Cerebellar nuclear complex (tissue), 1 donor: ENCODE measurements around the gene GART.
"Not testable (repeated sequence)": the region's sequence is repeated elsewhere in the genome, so short reads cannot be mapped to it uniquely, and the experiment has no call there.

Source experiments
- DNase-seq, 2 experiments: peaks; one replicate each; lab custom pipeline; 2025; lab: John Stamatoyannopoulos, UW

The GART gene

DNA sequence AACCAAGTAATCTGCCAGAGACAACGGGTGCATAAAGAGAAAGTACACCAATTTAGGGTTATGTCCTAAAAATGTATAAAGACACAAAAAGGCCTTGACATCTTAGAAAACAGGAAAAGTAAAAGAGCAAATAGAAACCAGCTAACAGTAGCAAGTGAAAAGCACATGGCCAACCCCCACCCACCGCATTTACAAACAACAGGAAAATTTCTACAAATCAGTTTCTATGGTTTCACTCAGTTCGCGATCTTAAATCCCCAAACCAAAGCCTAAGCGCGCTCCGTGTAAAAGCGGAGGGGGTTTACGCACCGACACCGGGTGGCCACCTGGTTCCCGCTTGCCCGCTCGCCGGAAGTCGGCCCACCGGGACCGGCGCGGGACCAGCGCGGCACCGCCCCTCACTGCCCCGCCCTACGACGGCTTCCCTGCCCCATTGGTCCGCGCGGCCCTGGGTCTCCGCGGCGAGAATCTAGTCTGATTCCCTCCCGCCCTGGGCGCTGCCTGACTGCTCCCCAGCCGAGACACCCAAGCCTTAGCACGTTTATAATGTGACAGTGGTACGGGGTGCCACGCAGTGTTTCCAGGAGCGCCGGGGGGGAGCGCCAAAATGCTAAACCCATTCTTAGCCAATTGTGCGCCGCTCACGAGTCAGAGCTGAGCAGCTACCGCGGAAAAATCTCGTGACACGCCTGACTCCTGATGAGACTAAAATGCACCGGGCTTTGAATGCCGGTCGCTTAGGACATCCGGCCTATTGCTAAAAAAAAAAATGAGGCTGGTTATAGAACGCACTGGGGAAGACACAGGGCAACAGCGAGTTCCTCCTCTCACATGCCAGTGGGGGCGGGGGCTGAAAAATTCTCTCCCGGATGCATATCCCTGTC is at the start of gene GART:
TSS of gene GART (minus strand) at position 362 of the 884 bp plus-strand sequence. CDS start 2,802 bp downstream, outside the sequence.
- peak in 1 of 2 experiments; percentile 34 for DNase-seq

DNA sequence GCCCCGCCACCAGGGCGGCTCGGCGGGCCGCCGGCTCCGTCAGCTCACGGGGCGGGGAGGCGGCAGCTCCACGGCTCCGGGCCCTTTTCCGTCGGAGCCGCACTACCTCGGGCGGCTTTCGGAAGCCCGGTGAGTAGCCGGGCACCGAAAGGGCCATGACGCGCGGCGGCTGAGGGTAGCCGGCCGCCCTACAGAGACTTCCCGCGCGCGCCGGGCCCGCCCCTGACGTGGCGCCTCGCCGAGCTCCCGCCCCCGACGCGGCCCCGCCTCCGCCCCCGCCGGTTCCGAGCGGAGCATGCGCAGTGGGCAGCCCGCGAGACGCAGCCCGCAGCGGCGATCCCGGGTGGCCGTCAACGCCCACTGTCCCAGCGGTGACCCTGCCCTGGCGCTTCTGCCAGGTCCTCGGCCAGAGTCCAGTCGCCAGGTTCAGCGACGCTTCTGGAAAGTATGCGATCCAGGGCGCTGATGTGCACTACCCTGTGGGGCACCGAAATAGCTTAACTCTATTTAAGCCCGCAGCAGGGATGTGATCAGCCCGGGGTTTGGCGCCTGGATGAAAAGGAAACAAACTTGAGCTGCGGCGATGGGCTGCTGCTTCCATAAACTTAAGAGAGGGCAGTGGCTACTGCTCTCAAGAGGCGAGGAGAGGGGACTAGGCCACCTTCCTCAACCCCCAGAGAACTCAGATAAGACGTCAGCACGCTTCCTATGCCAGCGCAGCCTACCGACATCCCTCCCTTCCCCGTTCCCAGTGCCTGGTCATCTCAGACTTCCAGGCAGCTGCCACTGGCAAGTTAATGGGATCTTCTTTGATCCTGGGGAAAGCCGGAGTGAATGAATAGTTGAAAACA is 46.8 kb upstream of the GART start, which contains the start of gene DONSON:
TSS of gene DONSON (minus strand) at position 200 of the 851 bp plus-strand sequence. CDS start at position 157, 43 bp downstream.
- peak in 1 of 2 experiments; percentile 67 for DNase-seq

DNA sequence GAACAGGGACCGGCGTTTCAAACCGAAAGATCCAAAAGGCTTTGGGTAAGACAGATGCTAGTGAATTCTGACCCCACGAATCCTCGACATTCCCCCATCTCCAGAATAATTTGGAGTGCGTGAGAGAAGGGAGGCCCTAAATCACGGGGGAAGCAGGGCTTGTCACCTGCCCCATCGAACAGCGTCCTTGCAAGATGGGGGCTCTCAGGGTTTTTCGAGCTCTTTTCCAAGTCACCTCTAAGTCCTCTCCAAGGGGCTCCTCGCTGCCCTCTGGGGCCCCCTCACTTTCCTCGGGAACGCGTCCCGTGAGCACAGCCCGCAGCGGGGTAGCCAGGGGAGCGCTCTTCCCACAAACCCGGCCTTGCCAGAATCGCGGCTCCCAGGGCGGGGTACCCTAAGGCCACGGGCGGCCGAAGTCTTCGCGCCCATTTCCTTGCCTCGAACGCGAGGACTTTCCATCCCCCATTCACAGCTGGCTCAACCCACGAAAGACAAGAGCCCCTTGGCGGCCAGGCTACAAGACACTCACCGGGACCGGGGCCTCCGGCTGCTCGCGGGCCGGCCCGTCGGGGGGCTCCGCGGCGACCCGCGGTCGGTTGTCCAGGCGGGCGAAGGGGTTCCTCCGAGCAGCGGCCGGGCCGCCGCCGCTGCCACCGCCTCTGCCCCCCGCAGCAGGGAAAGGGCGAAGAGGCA is 46.0 kb upstream of the GART start:
- no peak for DNase-seq

DNA sequence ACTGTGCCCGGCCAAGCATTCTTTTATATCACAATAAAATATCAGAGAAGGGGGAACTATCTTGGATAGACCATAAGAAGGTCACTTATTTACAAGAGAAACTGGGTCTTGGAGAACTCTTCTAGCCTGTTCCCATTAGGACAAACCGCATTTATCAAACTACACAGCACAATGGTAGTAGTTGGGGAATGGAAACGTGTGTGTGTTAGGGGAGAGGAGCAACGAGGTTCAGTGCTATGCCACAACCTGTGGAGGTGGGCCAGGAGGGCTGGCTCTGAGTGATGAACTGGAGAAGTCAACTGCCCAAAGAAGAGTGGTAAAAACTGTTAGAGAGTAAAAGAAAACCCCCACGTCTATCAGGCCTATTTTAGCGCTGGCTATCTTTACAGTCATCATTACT is 45.0 kb upstream of the GART start:
- DNase-seq: no peak

DNA sequence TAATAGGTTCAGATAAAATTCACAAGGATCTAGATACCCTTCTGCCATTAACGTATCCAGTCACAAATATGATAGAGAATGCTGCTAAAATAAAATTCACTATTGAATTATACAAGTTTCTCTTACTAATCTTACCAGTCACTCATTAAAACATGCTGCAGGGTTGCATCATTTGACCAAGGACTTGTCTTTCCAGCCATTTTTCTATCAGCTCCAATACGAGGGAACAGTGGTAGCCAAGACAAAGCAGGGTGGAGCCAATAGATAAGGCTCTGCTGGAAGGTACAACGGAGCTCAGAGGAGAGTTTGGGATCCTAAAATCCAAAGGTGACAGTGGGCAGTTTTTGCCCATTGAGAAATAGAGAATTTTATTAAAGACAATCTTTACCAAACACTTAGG is 42.5 kb upstream of the GART start:
- no peak for DNase-seq

DNA sequence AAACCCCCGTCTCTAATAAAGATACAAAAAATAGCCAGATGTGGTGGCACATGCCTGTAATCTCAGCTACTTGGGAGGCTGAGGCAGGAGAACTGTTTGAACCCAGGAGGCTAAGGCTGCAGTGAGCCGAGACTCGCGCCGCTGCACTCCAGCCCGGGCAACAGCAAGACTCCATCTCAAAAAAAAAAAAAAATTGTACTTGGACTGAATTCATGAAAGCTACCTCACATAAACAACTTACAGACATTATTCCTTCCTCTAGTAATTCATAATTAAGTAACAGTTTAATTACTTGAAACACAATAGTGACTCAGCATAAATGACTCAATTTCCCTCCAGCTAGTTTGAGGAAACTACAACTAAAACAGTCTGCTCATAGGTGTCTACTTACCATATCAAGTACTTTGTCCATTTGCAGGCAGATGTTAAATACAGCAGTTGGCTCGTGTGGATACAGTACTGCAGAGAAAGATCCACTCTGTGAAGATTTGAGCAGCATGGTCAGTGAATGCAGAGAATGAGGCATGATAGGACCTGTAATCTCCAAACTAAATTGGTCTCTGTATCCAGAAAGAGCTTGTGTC is 37.1 kb upstream of the GART start:
- DNase-seq: no peak

DNA sequence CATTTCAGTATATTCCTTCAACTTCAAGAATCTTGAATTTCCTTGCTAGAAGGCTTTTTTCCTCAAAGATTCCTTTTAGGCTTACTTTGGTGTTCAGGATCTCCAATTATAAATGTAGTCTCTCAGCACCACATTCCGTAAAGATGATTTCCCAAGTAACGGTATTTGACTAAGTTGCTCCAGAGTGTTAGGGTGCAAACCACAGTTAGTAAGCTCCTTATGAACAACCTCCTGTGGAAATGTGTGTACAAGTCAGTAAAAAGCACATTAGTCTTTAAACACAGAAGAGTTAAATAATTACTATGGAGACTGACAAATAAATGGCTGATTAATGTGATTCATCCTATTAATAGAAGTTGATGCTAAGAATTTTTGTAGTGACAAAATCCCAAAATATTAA is 36.3 kb upstream of the GART start:
- no peak for DNase-seq

DNA sequence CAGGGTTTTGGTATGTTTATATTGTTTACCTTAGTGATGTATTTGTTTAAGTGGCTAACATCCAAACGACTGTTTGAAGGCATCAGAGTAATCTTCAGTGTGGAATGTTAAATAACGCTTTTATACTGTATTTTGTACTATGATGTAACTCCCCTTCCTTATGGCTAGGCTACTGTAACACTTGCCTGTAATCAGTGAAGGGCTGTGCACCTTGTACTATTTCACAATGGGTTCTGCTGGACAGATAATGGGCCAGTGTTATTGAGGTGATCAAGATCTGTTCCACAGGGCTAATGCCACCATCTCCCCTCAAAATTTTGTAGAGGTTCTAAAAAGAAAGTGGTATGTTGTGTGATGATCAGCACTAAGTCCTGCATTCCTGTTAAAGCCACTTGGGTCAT is 34.8 kb upstream of the GART start:
- DNase-seq: not testable (repeated sequence)

DNA sequence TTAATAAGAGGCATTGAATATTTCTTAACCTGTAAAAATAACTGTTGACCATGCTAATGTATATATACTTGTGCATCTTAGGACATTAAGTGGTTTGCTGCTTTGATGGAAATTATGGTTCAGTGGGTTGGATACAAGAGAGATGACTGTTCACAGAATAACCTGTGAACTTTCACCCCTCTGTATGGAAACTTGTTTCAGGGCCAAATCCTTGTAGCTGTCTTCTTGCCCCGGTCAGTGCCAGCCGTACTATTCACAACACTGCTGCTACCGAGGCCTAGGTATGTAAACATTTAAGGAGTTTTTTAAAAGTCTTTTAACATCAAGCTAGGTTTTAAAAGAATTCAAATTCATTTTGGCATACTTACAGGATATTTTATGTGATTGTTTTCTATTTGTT is 30.4 kb upstream of the GART start:
- no peak for DNase-seq

DNA sequence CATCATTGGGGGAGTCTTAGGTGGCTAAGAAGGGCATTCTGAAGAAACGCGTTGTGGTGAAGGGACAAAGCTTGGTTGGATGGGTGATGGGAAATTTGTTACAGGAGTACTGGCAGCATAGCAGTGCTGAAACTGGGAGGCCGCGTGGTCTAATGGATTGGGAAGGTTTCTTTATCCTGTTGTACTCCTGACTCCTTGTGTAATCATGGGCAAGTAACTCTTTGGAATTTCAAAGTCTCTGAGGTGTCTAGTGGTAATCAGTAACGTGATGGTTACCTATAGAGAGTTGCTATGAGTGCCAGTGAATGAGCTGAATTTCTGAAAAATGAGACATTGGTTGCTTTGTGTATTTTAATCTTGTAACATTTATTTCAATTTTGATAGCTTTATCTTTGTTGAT is 28.1 kb upstream of the GART start:
- DNase-seq: no peak

DNA sequence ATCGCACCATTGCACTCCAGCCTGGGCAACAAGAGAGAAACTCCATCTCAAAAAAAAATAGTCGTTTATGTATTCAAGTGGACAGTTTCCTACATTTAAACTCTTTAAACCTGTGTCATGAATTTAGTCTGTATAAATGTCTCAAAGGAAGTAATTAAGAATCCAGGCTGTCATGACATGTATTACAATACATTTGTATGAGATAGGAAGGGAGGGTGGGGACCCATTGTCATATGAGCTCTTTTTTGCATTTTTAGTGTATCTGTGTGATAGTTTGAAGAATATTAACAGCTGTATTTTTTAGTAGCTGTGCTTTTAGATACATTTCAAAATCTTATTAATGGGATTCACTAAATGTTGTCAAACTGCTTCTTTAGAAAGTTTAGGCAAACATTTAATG is 26.5 kb upstream of the GART start:
- no peak for DNase-seq

DNA sequence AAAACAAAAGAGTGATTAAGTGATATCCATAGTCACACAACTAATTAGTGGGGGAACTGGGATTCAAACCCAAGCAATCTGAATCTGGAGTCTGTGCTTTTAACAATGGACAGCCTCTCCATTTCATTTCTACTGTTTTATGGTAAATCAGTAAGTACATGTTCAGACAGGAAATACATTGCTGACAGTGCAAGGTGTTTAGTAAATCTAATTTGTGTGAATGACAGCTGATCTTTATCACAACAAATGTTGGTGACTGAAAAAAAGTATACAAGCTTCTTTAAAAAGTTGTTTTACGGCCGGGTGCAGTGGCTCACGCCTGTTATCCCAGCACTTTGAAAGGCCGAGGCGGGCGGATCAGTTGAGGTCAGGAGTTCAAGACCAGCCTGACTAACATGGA is 26.0 kb upstream of the GART start:
- no peak for DNase-seq

DNA sequence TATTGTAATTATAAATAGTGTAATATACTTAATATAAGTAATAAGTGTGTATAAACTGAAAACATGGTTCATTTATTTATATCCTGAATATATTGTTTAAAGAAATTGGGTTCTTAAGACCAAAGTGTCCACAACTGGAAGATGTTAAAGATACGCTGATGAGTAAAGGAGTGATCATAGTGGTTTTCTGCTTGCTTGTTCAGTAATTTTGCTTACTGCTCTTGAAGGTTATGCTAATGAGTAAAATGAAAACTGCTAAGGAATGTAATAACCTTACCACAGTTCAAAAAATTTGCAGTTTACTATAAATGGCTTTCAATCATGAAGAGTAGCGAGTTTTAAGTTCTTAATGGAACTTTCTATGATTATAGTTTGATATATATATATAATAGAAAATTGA is 24.6 kb upstream of the GART start:
- no peak for DNase-seq

DNA sequence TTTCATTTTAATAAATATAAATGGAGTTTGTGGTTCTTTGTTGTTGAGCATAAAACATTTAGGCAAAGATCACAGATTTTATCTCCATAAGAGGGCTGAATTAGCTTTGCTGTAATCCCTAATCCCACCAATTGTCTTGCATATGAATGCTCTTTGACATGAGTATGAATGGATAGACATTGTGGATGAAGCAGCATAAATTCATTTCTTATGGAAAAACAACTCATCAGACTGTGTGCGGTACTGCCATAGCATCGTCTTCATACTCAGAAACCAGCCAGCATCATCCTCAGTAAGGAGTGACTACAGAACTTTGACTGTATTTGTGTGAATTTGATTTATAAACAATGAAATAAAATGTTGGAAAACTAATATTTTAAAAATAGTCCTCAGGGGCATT is 20.5 kb upstream of the GART start:
- no peak for DNase-seq

DNA sequence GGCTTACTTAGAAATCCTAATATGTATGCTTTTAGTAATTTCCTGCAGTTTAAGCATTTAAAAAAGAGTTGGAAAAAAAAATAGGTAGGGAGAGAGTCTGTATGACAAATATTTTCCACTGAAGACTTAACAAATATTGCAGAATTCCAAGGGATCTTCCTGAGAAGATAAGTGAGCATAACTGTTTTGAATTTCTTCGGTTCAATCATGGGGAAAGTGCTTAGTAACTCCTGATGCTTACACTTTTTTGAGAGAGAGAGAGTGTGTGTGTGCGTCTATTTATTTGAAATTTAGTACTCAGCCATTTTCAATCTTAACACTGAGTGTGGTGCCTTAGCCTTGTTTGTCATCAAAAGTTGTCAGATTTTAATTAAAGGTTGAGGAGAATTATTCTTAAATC is 19.5 kb upstream of the GART start:
- no peak for DNase-seq

DNA sequence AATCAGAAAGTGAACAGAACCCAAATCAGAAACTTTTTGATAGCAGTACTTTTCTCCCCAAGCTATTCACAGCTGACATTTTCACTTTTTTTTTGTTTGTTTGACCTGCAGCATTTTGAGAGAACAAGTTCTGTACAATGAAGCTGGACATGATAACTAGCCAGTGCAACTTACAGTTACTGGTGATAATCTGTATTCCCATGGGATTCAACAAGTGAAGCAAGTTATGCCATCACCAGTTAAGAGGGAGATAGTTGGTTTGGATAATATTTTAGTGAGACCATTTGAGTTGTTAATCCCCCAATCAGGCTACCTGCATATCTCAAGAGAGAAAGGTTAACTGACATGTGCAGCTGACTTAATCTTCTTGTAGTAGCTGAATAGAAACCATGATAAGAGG is 19.0 kb upstream of the GART start:
- DNase-seq: no peak

DNA sequence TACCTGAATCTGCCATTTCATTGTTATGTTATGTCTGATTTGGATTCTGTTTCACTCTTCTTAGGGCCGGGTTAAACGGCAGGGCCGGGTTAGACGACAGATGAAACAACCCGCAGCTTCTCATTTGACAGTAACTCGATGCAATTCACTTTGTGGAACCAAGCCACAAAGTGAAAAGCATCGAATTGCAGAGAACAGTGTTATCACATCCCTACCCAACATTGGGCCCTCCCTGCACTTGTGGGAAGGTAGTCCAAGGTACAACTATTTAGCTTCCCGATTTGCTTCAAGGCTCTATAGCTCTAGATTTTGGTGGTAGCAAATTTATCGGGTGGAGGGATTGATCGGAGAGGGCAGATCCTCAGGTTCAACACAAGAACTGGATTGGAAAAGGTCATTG is 17.9 kb upstream of the GART start:
- DNase-seq: no peak

DNA sequence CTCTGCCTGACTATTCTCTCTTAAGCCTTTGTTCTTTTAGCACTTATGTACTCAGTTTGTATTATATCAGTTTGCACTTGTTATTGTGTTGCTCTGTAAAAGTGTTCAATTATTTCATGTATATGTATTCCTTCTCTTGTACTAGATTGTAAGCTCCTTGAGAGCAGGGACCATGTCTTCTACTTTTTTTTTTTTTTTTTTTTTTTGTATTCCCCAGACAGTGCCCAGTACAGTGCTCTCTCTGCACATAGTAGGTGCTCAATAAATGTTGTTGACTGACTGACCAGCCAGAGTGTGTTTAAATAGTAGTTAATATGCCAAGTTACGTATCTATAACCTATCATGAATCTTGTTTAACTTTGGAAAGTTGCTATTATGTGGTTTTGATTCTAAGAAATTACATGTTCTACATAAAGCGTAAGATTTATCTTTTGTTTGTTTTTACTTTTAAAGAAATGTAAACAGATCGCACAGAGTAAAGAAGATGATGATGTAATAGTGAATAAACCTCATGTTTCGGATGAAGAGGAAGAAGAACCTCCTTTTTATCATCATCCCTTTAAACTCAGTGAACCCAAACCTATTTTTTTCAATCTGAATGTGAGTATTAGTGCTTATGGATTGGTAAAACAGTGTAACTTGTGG is 17.0 kb upstream of the GART start:
- DNase-seq: no peak

DNA sequence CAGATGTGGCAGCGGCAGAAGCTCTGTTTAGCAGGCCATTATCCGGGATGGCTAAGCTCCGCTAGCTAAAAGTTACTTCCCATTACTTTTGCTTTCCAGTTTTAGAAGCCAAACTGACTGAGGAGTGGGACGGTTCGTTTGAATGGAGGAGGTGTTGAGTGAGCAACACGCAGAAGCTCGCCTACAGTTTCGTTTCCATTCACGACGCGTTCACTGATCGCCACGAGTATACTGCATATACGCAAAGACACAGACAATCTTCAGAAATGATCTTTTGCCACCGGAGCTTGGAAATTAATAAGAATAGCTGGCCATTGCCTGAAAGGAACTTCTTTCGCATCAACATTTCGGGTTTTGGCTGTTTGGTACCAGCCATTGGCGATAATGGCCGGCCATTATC is 15.5 kb upstream of the GART start:
- DNase-seq: no peak

DNA sequence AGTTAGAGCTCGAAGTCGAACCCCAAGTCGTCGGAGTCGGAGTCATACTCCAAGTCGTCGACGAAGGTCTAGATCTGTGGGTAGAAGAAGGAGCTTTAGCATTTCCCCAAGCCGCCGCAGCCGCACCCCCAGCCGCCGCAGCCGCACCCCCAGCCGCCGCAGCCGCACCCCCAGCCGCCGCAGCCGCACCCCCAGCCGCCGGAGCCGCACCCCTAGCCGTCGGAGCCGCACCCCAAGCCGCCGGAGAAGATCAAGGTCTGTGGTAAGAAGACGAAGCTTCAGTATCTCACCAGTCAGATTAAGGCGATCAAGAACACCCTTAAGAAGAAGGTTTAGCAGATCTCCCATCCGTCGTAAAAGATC is 13.0 kb upstream of the GART start:
- no peak for DNase-seq

DNA sequence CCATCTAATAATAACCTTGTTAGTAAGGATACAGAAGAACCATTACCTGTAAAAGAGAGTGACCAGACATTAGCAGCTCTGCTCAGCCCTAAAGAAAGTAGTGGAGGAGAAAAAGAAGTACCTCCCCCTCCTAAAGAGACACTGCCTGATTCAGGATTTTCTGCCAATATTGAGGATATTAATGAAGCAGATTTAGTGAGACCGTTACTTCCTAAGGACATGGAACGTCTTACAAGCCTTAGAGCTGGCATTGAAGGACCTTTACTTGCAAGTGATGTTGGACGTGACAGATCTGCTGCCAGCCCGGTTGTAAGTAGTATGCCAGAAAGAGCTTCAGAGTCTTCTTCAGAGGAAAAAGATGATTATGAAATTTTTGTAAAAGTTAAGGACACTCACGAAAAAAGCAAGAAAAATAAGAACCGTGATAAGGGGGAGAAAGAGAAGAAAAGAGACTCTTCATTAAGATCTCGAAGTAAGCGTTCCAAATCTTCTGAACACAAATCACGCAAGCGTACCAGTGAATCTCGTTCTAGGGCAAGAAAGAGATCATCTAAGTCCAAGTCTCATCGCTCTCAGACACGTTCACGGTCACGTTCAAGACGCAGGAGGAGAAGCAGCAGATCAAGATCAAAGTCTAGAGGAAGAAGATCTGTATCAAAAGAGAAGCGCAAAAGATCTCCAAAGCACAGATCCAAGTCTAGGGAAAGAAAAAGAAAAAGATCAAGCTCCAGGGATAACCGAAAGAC is 12.5 kb upstream of the GART start:
- DNase-seq: no peak
